IMR-90 (cell line): ENCODE measurements around the gene FOXN4.

Experiments
- CEBPB ChIP-seq: IDR thresholded peaks from 2 replicates; pipeline ENCODE4 v1.6.1; 2012; ENCODE audit warnings: low read depth, low read length, improper control_type of control experiment
- CTCF ChIP-seq: conservative IDR thresholded peaks from 2 replicates; pipeline ENCODE4 v1.5.1; 2012; ENCODE audit warnings: mild to moderate bottlenecking, low read depth, low read length, improper control_type of control experiment
- ELK1 ChIP-seq: fragments of 150-350 bp; IDR thresholded peaks from 2 replicates; pipeline ENCODE4 v1.6.1; 2016; ENCODE audit warnings: low read depth, mild to moderate bottlenecking, low read length, moderate library complexity, borderline replicate concordance
- MAFK ChIP-seq: IDR thresholded peaks from 2 replicates; pipeline ENCODE4 v1.6.1; 2012; ENCODE audit warnings: low read depth, low read length, improper control_type of control experiment
- MAZ ChIP-seq: IDR thresholded peaks from 2 replicates; pipeline ENCODE4 v1.6.1; 2012; ENCODE audit warnings: low read depth, mild to moderate bottlenecking, low read length, improper control_type of control experiment, moderate library complexity, borderline replicate concordance
- MXI1 ChIP-seq: IDR thresholded peaks from 2 replicates; pipeline ENCODE4 v1.6.1; 2012; ENCODE audit warnings: low read depth, mild to moderate bottlenecking, low read length, moderate library complexity, borderline replicate concordance
- NFE2L2 ChIP-seq: fragments of 150-350 bp; IDR thresholded peaks from 2 replicates; pipeline ENCODE4 v1.6.1; 2016; ENCODE audit warnings: low read depth, mild to moderate bottlenecking, low read length
- POLR2A ChIP-seq: IDR thresholded peaks from 2 replicates; pipeline ENCODE4 v1.6.1; 2012; ENCODE audit warnings: mild to moderate bottlenecking, low read depth, low read length
- RAD21 ChIP-seq: IDR thresholded peaks from 2 replicates; pipeline ENCODE4 v1.6.1; 2012; ENCODE audit warnings: low read length, improper control_type of control experiment
- RCOR1 ChIP-seq: IDR thresholded peaks from 2 replicates; pipeline ENCODE4 v1.6.1; 2012; ENCODE audit warnings: mild to moderate bottlenecking, low read length, improper control_type of control experiment; ENCODE audit not compliant: insufficient replicate concordance
- RFX5 ChIP-seq: IDR thresholded peaks from 2 replicates; pipeline ENCODE4 v1.8.0; 2012; ENCODE audit warnings: low read depth, mild to moderate bottlenecking, low read length, moderate library complexity
- SMC3 ChIP-seq: fragments of 150-350 bp; IDR thresholded peaks from 2 replicates; pipeline ENCODE4 v1.6.1; 2016; ENCODE audit warnings: low read depth, mild to moderate bottlenecking, antibody characterized with exemption, low read length, moderate library complexity
- TF ChIP-seq, protein P1 (sequence below): fragments of 150-350 bp; IDR thresholded peaks from 2 replicates; pipeline ENCODE4 v1.6.1; 2017; ENCODE audit warnings: mild to moderate bottlenecking, antibody characterized with exemption, low read length, low read depth

DNA sequence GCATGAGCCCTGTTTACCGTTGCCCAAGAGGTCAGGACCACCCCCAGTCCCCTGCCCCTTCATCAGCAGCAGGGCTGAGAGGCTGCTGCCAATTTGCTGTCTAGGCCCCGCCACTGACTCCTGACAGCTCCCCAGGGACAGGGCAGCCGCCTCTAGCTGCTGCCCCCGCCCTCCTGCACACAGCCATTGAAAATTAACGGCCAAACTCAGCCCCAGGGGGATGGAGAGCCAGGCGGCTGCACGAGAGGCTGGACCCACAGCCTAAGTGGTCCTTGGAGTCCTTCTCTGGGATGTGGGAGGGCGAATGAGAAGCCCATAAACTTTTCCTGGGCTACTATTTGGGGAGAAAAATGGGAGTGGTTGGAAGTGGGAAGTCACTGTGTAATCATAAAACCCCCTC, 4.6 kb downstream of the FOXN4 start:
- TF ChIP-seq CTCF (no peak), POLR2A (no peak), ELK1 (no peak), RFX5 (no peak), RAD21 (no peak), MAZ (no peak), MXI1 (no peak), MAFK (no peak), SMC3 (no peak), NFE2L2 (no peak), CEBPB (no peak), RCOR1 (no peak)
- TF ChIP-seq, protein P1, sequence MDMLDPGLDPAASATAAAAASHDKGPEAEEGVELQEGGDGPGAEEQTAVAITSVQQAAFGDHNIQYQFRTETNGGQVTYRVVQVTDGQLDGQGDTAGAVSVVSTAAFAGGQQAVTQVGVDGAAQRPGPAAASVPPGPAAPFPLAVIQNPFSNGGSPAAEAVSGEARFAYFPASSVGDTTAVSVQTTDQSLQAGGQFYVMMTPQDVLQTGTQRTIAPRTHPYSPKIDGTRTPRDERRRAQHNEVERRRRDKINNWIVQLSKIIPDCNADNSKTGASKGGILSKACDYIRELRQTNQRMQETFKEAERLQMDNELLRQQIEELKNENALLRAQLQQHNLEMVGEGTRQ = no peak
